GM12891 (cell line): ENCODE data around the gene DAB1.

Experiments
- PAX5 ChIP-seq: IDR thresholded peaks from 2 replicates; pipeline ENCODE4 v1.6.1; 2011; ENCODE audit warnings: low read length, moderate library complexity, mild to moderate bottlenecking; ENCODE audit not compliant: insufficient read depth, severe bottlenecking
- POLR2A ChIP-seq: IDR thresholded peaks from 2 replicates; pipeline ENCODE4 v1.6.1; 2011; ENCODE audit warnings: low read depth, low read length, control low read depth
- POLR2AphosphoS5 ChIP-seq: IDR thresholded peaks from 2 replicates; pipeline ENCODE4 v1.6.1; 2011; ENCODE audit warnings: low read depth, low read length, control low read depth
- POU2F2 ChIP-seq: IDR thresholded peaks from 2 replicates; pipeline ENCODE4 v1.6.1; 2011; ENCODE audit warnings: low read depth, mild to moderate bottlenecking, control low read depth, low read length, moderate library complexity
- TAF1 ChIP-seq: IDR thresholded peaks from 2 replicates; pipeline ENCODE4 v1.6.1; 2011; ENCODE audit warnings: low read depth, low read length, control low read depth

DNA sequence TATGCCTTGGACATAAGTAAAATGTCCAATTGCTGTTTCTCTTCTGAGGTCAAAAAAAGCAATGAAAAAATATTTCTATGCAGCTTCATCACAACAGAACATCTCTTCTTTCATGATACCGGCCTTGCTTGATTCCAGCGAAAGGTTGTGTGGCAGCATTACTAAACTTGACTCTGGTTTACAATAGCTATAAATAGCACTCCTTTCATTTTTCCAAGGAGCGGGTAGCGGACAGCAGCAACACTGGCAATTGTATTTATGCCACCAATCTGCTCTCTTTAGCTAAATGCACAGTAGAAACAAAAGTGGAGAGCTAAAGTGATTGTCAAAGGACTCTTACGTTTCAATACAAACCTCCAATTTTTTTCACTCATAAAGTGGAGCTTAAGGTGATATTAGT lies 7.5 kb upstream of the DAB1 start:
- TF ChIP-seq POLR2A (no peak), PAX5 (no peak), POLR2AphosphoS5 (no peak), TAF1 (no peak), POU2F2 (no peak)
